C4-2B (cell line): Measurements from ENCODE around the gene ELL.
A peak's percentile ranks its signal among the peaks of the same experiment; 100 is the strongest.

Source experiments
- H3K27ac ChIP-seq: fragments of 450-650 bp; 2 replicates; pipeline ENCODE4 v1.5.1; 2017
- CTCF ChIP-seq: fragments of 450-650 bp; conservative IDR thresholded peaks from 2 replicates; pipeline ENCODE4 v1.5.1; 2017; ENCODE audit warnings: mild to moderate bottlenecking
- ZFX ChIP-seq: fragments of 450-650 bp; IDR thresholded peaks from 2 replicates; pipeline ENCODE4 v1.6.1; 2017

Gene ELL

GRCh38 chr19:18417250-18418028 is 104.4 kb downstream of the ELL start:
- TF ChIP-seq CTCF (no peak), ZFX (no peak)
- no peak overlapping the region for H3K27ac ChIP-seq

- H3K27ac ChIP-seq = no peak overlapping the region
- TF ChIP-seq CTCF = no peak
- TF ChIP-seq ZFX = no peak
Measured at GRCh38 chr19:18416778-18417249, 105.1 kb downstream of the ELL start.

GRCh38 chr19:18415178-18415867 is 106.5 kb downstream of the ELL start:
- no peak overlapping the region for H3K27ac ChIP-seq
- no peak for TF ChIP-seq ZFX
- TF ChIP-seq CTCF = no peak

GRCh38 chr19:18414504-18415177 is 107.2 kb downstream of the ELL start:
- no peak for TF ChIP-seq ZFX
- TF ChIP-seq CTCF = no peak
- H3K27ac ChIP-seq = no peak overlapping the region

- TF ChIP-seq ZFX (no peak), CTCF (no peak)
- H3K27ac ChIP-seq = no peak overlapping the region
Measured at GRCh38 chr19:18412610-18413239, 109.1 kb downstream of the ELL start.

- no peak overlapping the region for H3K27ac ChIP-seq
- TF ChIP-seq CTCF = peak; percentile 62
- TF ChIP-seq ZFX = no peak
Measured at GRCh38 chr19:18408053-18408476, 113.8 kb downstream of the ELL start.
